HG02678 (cell line): ENCODE results near the gene MAPT.
"Not testable (repeated sequence)": the region's sequence is repeated elsewhere in the genome, so short reads cannot be mapped to it uniquely, and the experiment has no call there.

ENCODE experiments used
- ATAC-seq: cut with Tn5 transposase; IDR thresholded peaks from one replicate; pipeline ENCODE4 v1.9.1; 2021; ENCODE audit warnings: mild to moderate bottlenecking, moderate library complexity; ENCODE audit not compliant: unreplicated experiment

MAPT gene

GRCh38 chr17:45949755-45950320, 55.5 kb downstream of the MAPT start:
- no peak for ATAC-seq

DNA sequence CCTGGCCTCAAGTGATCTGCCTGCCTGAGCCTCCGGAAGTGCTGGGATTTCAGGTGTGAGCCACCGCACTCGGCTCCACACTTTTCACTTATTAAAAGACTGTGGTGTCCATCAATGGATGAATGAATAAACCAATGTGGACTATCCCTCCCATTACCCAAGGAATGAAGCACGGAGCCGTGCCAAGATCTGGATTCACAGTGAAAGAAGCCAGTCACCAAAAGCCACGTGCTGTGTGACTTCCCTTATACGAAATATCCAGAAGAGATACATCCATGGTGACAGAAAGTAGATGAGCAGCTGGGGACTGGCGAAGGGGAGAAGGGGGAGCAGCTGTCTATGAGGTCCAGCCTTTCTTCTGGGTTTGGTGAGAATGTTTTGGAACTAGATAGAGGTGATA, 56.5 kb downstream of the MAPT start:
- no peak for ATAC-seq

DNA sequence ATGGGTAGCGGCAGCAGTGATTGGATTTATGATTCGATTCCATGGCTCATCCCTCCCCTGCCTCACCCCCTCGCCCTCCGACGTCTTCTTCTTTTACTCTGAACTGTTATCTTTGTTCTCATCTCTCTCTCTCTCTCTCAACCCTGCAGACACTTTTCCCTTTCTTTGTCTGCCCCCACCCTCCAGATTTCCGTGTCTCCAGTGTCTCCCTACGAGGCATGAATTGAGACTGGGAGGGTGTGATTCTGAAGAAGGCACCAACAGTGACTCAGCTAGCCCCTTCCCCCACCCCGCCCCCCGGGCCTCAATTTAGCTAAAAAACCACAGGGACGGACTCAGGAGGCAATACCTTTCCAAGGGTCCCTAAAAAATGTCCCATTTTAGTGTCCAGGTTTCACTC, 57.0 kb downstream of the MAPT start:
- no peak for ATAC-seq

DNA sequence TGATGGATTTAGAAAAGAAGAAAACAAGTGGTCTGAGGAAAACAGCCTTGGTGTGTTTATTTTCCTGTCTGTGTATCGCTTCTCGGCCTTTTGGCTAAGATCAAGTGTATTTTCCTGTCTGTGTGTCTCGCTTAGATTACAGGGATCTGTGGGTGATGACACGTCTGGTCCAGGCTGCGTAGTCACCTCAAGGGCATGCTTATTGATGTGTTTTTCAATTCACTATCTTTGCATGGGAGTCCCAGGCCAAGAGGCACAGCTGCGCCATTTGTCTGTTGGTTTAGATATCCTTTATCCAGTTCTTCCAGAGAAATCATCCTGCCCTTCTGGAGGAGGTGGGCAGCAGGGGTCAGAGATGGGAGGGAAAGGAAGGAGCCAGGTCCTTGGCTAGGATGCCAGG, 57.6 kb downstream of the MAPT start:
- ATAC-seq = no peak

- ATAC-seq = no peak
Observed at GRCh38 chr17:45952814-45953320, 58.5 kb downstream of the MAPT start.

GRCh38 chr17:45953561-45953960, 59.2 kb downstream of the MAPT start:
- ATAC-seq = no peak

DNA sequence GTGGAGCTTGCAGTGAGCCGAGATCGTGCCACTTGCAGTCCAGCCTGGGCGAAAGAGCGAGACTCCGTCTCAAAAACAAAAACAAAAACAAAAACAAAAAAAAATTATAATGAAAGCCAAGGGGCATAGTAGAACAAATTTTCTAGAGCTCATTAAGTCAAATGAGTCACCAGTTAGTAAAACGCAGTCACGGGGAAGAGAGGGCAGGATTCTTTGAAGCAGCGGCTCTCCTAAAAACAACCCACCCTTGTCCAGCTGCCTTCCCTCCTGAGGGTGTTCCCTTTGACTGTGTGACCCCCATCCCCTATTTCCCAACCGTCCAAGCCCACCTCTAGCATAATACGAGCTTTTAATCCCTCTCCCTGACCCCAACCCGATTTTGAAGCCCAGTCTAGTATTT, 60.6 kb downstream of the MAPT start:
- no peak for ATAC-seq

DNA sequence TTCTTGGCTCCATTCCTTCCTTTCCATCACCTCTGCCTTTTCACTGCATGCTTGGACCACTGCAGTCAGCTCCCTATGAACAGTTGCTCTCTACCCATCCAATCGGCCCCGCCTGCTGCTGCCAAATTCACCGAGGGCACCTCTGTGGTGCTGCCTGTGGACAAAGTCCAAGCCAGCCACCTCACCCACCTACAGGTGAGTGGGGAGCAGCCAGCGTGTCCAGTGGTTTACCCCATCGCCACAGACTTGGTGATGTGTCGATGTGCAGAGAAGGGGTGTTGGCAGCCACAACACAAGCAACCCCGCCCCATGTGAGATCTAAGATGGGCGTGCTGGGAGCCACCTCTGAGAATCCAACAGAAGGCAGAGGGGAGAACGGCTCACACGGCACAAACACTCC, 61.0 kb downstream of the MAPT start:
- no peak for ATAC-seq

DNA sequence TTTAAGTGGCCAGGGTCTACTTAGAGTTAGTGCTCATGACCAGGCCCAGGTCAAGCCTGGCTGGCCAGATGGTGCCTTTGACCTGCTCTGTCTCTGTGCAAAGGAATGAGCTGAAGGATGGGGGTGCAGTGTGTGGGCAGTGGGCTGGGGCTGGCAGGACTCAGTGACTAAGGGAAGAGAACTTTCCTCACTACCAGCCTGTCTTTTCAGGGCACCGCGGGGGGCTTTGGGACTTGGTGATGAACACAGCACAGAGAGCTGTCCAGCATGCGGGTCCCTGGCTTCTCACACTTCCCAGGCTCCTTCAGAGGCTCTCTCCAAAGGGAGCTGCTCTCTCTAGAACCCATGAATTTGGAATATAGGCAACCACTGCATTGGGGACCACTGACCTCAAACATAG, 61.7 kb downstream of the MAPT start:
- ATAC-seq = no peak

- ATAC-seq = not testable (repeated sequence)
Observed at GRCh38 chr17:45956746-45957145, 62.4 kb downstream of the MAPT start.

- ATAC-seq = no peak
Observed at GRCh38 chr17:45958307-45958706, 64.0 kb downstream of the MAPT start.

DNA sequence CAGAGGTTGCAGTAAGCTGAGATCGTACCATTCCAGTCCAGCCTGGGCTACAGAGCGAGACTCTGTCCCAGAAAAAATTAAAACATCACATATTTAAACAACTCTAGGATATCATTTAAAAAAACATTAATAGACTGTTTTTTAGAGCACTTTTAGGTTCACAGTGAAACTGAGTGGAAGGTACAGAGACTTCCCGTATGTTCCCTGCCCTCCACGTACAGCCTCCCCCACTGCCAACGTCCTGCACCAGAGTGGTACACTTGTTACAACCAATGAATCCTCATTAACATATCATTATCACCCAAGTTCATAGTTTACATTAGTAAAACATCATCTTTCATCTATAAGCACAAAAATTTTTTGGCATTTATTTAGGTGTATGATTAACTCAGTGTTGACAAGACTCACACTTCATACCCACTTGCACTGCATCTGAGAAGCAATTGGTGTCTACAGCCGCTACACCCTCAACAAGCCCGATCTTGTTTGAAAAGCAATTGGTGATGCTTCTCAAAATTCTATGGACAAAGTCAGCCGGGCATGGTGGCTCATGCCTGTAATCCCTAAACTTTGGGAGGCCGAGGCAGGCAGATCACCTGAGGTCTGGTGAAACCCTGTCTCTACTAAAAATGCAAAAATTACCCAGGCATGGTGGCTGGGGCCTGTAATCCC, 64.8 kb downstream of the MAPT start:
- ATAC-seq = no peak

DNA sequence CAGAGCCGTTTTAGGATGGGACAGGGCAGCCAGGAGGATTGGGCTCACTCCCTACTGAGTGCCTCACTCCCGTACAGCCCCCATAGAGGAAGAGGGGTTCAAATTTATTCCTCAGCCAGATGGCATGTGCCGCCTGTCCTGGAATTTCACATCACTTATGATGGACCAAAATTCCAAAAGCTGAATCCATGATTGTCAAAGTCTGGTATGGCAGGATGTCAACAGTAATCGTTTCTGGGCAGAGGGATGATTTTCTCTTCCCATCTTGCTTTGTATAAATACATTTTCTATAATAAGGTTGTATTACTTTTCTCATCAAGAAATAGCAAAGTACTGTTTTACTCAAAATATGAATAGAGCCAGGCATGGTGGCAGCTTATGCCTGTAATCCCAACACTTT, 66.0 kb downstream of the MAPT start:
- no peak for ATAC-seq

DNA sequence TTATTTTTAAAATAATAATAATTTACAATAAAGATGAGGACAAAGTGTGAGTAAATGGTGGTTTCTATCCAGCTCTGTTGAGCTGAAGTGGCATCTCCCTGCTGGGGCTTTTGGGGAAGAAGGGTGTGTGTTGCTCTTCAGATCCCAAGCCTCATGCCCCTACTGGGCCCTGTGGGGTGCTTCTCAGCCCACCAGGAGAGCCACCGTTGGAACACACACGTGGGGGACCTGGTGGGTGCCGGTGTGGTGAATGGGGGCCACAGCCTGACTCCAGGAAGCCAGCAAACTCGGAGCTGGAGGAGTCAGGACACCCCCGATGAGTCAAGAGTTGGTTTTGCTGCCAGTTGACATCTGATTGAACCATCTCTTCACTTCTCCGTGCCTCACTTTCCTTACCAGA, 66.9 kb downstream of the MAPT start:
- no peak for ATAC-seq

GRCh38 chr17:45962221-45962972, 68.0 kb downstream of the MAPT start:
- no peak for ATAC-seq

GRCh38 chr17:45963283-45963682, 68.9 kb downstream of the MAPT start:
- ATAC-seq = no peak

DNA sequence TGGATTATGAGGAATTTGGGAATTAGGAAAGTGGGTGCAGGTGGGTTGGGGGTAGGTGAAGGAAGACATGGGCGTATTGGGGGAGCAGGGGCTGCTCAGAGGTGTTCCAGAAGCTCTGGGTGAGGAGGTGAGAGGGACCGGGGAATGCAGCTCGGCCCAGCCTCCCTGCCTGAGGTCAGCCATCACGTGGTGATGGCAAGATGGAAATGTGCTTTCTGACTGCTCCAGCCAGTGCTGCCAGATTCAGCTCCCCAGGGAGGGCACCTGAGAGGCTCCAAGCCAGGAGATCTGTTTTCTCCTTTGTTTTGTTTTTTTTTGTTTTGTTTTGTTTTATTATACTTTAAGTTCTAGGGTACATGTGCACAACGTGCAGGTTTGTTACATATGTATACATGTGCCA, 69.5 kb downstream of the MAPT start:
- no peak for ATAC-seq

DNA sequence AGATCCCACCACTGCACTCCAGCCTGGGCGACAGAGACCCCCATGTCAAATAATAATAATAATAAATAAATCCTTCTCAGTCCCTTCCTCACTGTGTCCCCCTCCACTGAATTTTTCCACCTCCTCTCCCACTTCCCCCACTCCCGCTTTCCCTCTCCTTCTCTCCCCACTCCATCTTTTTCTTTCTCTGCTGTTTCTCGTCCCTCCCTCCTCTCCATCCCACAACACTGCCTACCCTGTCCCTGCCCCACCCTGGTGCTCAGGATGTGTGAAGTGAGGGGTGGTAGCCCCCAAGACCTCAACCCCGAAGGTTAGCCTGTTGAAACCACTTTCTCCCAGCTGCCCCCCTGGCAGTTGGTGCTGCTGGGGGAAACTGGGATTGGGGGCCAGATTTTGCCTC, 70.3 kb downstream of the MAPT start:
- ATAC-seq = no peak

DNA sequence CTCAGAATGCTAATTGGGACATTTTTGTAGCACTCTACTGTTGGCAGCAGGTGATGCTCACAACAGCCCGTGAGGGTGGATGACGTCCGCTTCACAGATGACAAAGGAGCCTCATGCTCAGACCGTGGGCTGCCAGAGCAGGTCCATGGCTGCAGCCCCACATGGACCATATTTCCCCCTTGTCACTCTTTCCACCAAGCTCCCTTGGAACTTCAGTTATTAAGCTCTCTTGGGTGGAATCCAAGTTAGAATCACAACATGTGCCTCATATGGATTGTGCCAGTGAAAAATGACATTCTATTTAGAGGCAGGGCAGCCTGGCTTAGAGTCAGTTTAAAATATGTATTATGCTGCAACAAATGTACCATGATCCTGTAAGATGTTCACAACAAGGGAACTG, 71.5 kb downstream of the MAPT start:
- ATAC-seq = no peak

GRCh38 chr17:45966606-45967280, 72.4 kb downstream of the MAPT start:
- no peak for ATAC-seq

GRCh38 chr17:45967378-45967777, 73.0 kb downstream of the MAPT start:
- no peak for ATAC-seq

DNA sequence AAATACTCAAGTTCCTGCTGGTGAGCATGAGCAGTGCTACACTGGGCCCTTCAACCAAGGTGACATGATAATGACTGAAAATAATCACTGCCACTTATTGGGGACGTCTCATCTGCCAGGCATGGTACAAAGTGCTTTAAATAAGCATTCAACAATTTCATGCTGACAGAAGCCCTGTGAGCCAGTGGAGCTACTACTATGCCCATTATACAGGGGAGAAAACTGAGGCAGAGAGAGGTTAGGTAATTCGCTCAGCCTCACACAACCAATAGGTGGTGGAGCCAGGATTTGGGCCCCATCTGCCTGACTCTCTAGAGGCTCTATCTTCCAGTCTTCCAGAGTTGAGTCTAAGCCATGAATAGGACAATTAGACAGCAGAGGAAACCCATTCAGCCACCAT, 74.4 kb downstream of the MAPT start:
- ATAC-seq = no peak
